Measurements from ENCODE around the gene TMEM30B. TPM values are rescaled to one million over a fixed set of nuclear protein-coding genes. Genes with fewer than 3 reads are reported as not detected.

The TMEM30B gene
- total RNA-seq, 4 donors from 2014 or later, result 32.7 to 42.0 (median 36.8) TPM

GRCh38 chr14:61268812-61269211 is 12.3 kb downstream of the TMEM30B start:
- 18% methylated on average over 1 of the region's 1 CpG for WGBS
- DNase-seq (ENCODE audit: low spot score in 2 of 2), result no peak
- Histone ChIP-seq H3K9me3 (no peaks in the 10 kb centered on the region), H3K27me3 (peaks cover 6% of the 10 kb centered on the region), H3K4me3 (no peak overlapping the region), H3K36me3 (no peaks in the 10 kb centered on the region), H3K4me1 (peaks cover 12% of the 10 kb centered on the region), H3K27ac (no peak overlapping the region)
- TF ChIP-seq POLR2A (IDR thresholded peaks at IDR 0.05), result no peak
- TF ChIP-seq POLR2AphosphoS5 (IDR thresholded peaks at IDR 0.05), result no peak
- TF ChIP-seq CTCF (IDR thresholded peaks at IDR 0.05), result no peak
- TF ChIP-seq EP300 (IDR thresholded peaks at IDR 0.05), result no peak

DNA sequence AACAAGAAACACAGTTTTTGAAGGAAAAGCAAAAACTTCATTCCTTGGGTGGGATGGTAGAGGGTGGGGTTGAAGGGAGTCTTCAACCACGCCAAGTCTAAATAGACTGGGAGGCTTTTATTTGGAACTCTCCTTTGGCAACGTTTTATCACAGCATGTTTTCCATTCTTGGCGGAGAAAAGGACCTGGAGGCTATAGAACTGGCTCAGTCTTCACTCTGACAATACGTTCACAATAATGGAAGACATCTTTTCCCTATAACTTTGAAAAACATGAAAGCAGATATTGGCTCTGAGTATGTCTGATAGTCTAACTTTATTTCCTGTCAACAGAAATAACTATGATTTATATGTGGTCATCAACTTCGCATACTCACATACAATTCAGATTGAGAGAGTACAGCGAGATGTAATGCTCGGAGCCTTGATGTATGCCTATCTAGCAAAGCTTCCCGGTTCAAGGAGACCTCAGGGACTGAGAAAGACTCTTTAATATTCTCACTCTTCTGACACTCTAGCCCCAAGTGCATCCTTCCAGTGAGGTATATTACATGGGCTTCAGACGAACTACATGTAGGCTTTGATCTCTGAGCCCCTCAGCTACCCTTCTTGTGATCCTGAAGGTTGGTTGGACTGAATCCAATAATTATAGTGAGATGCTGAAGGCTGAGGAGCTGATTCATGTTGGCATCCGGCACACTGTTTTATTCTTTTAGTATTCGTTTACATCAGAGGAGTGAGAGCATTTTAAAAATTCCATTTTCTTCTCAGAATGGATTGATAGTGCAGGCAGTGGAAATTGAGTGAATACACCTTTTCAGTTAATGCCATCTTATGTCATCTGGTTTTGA is 14.0 kb downstream of the TMEM30B start:
- peaks cover 6% of the 10 kb centered on the region for H3K27me3 ChIP-seq
- no peak for DNase-seq (ENCODE audit: low spot score in 2 of 2)
- H3K4me1 ChIP-seq, result peaks cover 12% of the 10 kb centered on the region
- whole genome bisulfite sequencing, result 30% methylated on average over 11 of the region's 11 CpGs
- no peak overlapping the region for H3K4me3 ChIP-seq
- H3K36me3 ChIP-seq, result no peaks in the 10 kb centered on the region
- TF ChIP-seq POLR2A (IDR thresholded peaks at IDR 0.05) (no peak), POLR2AphosphoS5 (IDR thresholded peaks at IDR 0.05) (no peak), CTCF (IDR thresholded peaks at IDR 0.05) (no peak), EP300 (IDR thresholded peaks at IDR 0.05) (no peak)
- no peaks in the 10 kb centered on the region for H3K9me3 ChIP-seq
- no peak overlapping the region for H3K27ac ChIP-seq

DNA sequence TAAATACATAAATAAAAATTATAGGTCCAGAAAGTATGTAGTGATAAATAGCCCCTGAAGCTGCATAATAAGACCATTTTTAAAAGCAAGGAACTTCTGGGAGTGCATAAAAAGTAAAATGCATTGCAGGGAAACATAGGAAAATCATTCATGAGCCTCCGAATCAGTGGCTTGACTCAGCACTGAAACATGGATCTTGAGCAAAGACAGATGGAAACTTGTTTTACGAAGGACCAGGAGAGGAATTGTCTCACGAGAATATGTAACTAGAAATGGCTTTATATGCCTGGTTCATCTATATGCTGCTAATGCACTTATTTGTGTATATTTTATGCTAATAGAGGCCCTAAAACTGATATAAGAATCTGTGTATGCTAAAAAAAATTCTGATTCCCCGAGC is 14.7 kb downstream of the TMEM30B start:
- Histone ChIP-seq H3K9me3 (no peaks in the 10 kb centered on the region), H3K4me1 (peaks cover 16% of the 10 kb centered on the region), H3K27ac (no peak overlapping the region), H3K4me3 (no peak overlapping the region), H3K27me3 (peaks cover 6% of the 10 kb centered on the region), H3K36me3 (no peaks in the 10 kb centered on the region)
- no peak for DNase-seq (ENCODE audit: low spot score in 2 of 2)
- TF ChIP-seq POLR2AphosphoS5 (IDR thresholded peaks at IDR 0.05) (no peak), CTCF (IDR thresholded peaks at IDR 0.05) (no peak), EP300 (IDR thresholded peaks at IDR 0.05) (no peak), POLR2A (IDR thresholded peaks at IDR 0.05) (no peak)
- WGBS, result 30% methylated on average over 4 of the region's 4 CpGs

DNA sequence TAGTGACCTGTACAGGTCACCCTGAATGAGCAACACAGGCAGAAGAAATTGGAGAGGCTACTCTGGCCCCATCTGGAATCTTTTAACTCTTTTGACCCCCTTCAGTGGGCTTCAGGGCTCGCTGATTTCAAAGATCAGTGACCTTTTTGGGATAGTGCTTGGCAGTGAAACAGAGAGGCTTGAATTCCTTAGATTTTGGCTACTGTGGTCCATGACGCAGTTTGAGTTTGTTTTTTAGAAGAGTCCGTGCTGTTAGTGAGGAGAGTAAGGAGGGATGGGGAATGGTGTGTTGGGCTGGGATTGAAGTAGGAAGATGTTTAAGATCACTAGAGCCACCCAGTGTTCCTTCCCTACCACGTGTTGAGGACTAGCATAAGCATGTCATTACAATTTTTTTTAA is 16.5 kb downstream of the TMEM30B start:
- H3K27ac ChIP-seq, result no peak overlapping the region
- TF ChIP-seq POLR2AphosphoS5 (IDR thresholded peaks at IDR 0.05) (no peak), EP300 (IDR thresholded peaks at IDR 0.05) (no peak), CTCF (IDR thresholded peaks at IDR 0.05) (no peak), POLR2A (IDR thresholded peaks at IDR 0.05) (no peak)
- 66% methylated on average over 4 of the region's 4 CpGs for WGBS
- H3K36me3 ChIP-seq, result no peaks in the 10 kb centered on the region
- H3K4me1 ChIP-seq, result peaks cover 20% of the 10 kb centered on the region
- DNase-seq (ENCODE audit: low spot score in 2 of 2), result no peak
- peaks cover 6% of the 10 kb centered on the region for H3K27me3 ChIP-seq
- no peak overlapping the region for H3K4me3 ChIP-seq
- H3K9me3 ChIP-seq, result no peaks in the 10 kb centered on the region

- no peak for DNase-seq (ENCODE audit: low spot score in 2 of 2)
- Histone ChIP-seq H3K27me3 (peaks cover 6% of the 10 kb centered on the region), H3K4me1 (peaks cover 21% of the 10 kb centered on the region), H3K9me3 (no peaks in the 10 kb centered on the region), H3K27ac (no peak overlapping the region), H3K4me3 (no peak overlapping the region), H3K36me3 (no peaks in the 10 kb centered on the region)
- WGBS, result 88% methylated on average over 4 of the region's 4 CpGs
- TF ChIP-seq CTCF (IDR thresholded peaks at IDR 0.05) (no peak), POLR2AphosphoS5 (IDR thresholded peaks at IDR 0.05) (no peak), EP300 (IDR thresholded peaks at IDR 0.05) (no peak), POLR2A (IDR thresholded peaks at IDR 0.05) (no peak)
Observed at GRCh38 chr14:61264010-61264571, 17.0 kb downstream of the TMEM30B start.

All from suprapubic skin (tissue), 4 donors.